Esophagus muscularis mucosa (tissue), 3 donors: ENCODE data around the gene TRIB2.

Experiments
- CTCF ChIP-seq, 3 experiments: fragments of 200-600 bp in 2 of 3; fragments of 450-650 bp in 1 of 3; sonication (generic) in 2 of 3; IDR thresholded peaks; one replicate each; pipeline ENCODE4 v1.5.1; 2017 to 2019; ENCODE audit warnings: antibody characterized with exemption in 3 of 3, mild to moderate bottlenecking in 2 of 3, moderate library complexity in 1 of 3
- POLR2A ChIP-seq: fragments of 450-650 bp; IDR thresholded peaks from one replicate; pipeline ENCODE4 v1.6.1; 2017; ENCODE audit warnings: antibody characterized with exemption, moderate library complexity, mild to moderate bottlenecking, low read depth

DNA sequence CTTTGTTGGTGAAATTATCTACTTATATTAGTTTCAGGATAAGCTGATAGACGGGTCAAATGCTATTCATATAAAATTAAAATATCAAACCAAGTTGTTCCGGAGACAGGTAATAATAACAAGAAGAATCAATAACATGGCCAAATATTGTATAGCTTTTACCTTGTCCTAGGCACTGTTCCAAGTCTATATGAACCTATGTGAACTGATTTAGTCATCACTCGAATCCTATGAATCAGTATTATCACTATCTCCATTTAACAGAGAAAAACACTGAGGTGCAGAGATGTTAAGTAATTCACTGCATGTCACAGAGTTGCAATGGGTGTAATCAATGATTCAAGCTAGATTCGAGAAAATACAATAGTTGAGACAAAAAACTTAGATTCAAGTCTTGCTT, 40.0 kb upstream of the TRIB2 start:
- no peak for TF ChIP-seq POLR2A
- TF ChIP-seq CTCF (IDR thresholded peaks at IDR 0.05), result no peak
